ENCODE measurements around the gene KCNAB1. TPM values are rescaled to one million over a fixed set of nuclear protein-coding genes. Genes with fewer than 3 reads are reported as not detected.

Gene KCNAB1
- total RNA-seq, 1 experiment from 2014 or later, result 1.4 TPM

- Histone ChIP-seq H3K79me2 (ENCODE audit: low read depth) (no peaks in the 10 kb centered on the region), H3K9me3 (ENCODE audit: insufficient read depth, low read depth) (no peaks in the 10 kb centered on the region), H3K4me1 (replicated peaks; ENCODE audit: insufficient read depth) (no peaks in the 10 kb centered on the region), H3K27me3 (ENCODE audit: insufficient read depth, low read depth) (no peaks in the 10 kb centered on the region), H3F3A (ENCODE audit: insufficient read depth, low read depth) (no peaks in the 10 kb centered on the region), H3K9me2 (ENCODE audit: insufficient read depth) (no peaks in the 10 kb centered on the region), H3K4me3 (no peak overlapping the region), H3K36me3 (ENCODE audit: low read depth) (no peaks in the 10 kb centered on the region), H3K4me2 (no peak overlapping the region), H4K20me1 (ENCODE audit: insufficient read depth) (no peaks in the 10 kb centered on the region), H3K27ac (no peak overlapping the region), H2AFZ (no peak overlapping the region)
- no TSS peak for BruUV-seq (replicated peaks)
- intact Hi-C loops (cut with micrococcal nuclease; ENCODE audit: unreplicated experiment), result loop anchor here (10.0 kb wide), 1 partner anchor 317 kb away; no protein-coding TSS in a partner anchor
- CTCF ChIA-PET, result interaction anchor here (0.7 kb wide), 1 partner anchor 789 kb away, joined by 6 read pairs; no protein-coding TSS in a partner anchor
- POLR2A ChIA-PET (ENCODE audit: unreplicated experiment), result interaction anchor here (0.6 to 0.7 kb wide), 2 partner anchors 131 to 999 kb away, joined by 6 read pairs; no protein-coding TSS in a partner anchor
- DNase-seq, result no peak
- TF ChIP-seq EZH2 (IDR thresholded peaks at IDR 0.05; ENCODE audit: low read depth), result no peak
- TF ChIP-seq, protein P1, sequence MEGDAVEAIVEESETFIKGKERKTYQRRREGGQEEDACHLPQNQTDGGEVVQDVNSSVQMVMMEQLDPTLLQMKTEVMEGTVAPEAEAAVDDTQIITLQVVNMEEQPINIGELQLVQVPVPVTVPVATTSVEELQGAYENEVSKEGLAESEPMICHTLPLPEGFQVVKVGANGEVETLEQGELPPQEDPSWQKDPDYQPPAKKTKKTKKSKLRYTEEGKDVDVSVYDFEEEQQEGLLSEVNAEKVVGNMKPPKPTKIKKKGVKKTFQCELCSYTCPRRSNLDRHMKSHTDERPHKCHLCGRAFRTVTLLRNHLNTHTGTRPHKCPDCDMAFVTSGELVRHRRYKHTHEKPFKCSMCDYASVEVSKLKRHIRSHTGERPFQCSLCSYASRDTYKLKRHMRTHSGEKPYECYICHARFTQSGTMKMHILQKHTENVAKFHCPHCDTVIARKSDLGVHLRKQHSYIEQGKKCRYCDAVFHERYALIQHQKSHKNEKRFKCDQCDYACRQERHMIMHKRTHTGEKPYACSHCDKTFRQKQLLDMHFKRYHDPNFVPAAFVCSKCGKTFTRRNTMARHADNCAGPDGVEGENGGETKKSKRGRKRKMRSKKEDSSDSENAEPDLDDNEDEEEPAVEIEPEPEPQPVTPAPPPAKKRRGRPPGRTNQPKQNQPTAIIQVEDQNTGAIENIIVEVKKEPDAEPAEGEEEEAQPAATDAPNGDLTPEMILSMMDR (conservative IDR thresholded peaks at IDR 0.05), result no peak
Measured at GRCh38 chr3:156341831-156342416, 221.5 kb downstream of the KCNAB1 start.

DNA sequence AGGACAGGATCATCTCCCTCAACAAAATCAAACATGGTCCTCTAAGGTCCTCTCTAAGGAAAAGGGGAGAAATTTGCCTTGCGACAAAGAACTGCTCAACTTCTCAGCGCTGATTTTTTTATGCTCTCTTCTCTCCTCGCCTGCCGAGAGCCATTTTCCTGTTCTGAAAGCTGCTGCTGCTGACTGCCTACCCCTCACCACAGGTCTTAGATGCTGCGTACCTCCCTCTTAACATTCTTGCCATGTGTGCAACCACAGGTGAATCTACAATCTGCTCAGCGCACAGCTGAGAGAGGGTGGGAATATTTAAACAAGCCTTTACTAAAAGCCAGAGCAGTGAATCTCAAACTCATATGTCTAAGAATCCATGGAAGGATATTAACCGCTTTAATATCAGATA lies 223.8 kb downstream of the KCNAB1 start:
- Histone ChIP-seq H3K4me2 (no peak overlapping the region), H3K4me3 (no peak overlapping the region), H3K4me1 (replicated peaks; ENCODE audit: insufficient read depth) (no peaks in the 10 kb centered on the region), H4K20me1 (ENCODE audit: insufficient read depth) (no peaks in the 10 kb centered on the region), H3K79me2 (ENCODE audit: low read depth) (no peaks in the 10 kb centered on the region), H3F3A (ENCODE audit: insufficient read depth, low read depth) (no peaks in the 10 kb centered on the region), H3K36me3 (ENCODE audit: low read depth) (no peaks in the 10 kb centered on the region), H3K27ac (no peak overlapping the region), H2AFZ (no peak overlapping the region), H3K27me3 (ENCODE audit: insufficient read depth, low read depth) (no peaks in the 10 kb centered on the region), H3K9me2 (ENCODE audit: insufficient read depth) (no peaks in the 10 kb centered on the region), H3K9me3 (ENCODE audit: insufficient read depth, low read depth) (no peaks in the 10 kb centered on the region)
- intact Hi-C loops (cut with micrococcal nuclease; ENCODE audit: unreplicated experiment), result loop anchor here (10.0 kb wide), 1 partner anchor 319 kb away; no protein-coding TSS in a partner anchor
- BruUV-seq (replicated peaks), result no TSS peak
- POLR2A ChIA-PET (ENCODE audit: unreplicated experiment), result no interaction called here
- CTCF ChIA-PET, result no interaction called here
- no peak for DNase-seq
- TF ChIP-seq, protein P1 (conservative IDR thresholded peaks at IDR 0.05), result no peak
- TF ChIP-seq EZH2 (IDR thresholded peaks at IDR 0.05; ENCODE audit: low read depth), result no peak

DNA sequence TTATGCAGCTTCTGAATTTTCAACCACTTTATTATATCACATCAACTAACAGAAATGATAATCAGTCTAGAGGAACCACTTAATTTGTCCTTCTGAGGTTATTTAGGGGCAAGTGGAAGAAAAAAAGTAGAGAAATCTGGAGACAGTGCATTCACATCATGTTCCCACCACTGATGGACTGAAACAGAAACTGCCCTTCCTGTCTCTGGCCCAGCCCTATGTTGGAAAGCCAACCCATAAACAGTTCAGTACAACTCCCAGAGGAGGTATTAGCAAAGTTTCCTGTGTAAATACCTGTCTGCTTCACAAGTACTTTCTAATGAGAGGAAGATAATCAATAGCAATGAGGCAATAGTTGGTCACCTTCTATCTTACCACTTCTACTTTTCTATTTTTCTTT lies 228.7 kb downstream of the KCNAB1 start:
- ChIA-PET CTCF (no interaction called here), POLR2A (ENCODE audit: unreplicated experiment) (no interaction called here)
- Histone ChIP-seq H3K9me3 (ENCODE audit: insufficient read depth, low read depth) (no peaks in the 10 kb centered on the region), H3K9me2 (ENCODE audit: insufficient read depth) (no peaks in the 10 kb centered on the region), H3K27ac (no peak overlapping the region), H3K27me3 (ENCODE audit: insufficient read depth, low read depth) (no peaks in the 10 kb centered on the region), H4K20me1 (ENCODE audit: insufficient read depth) (no peaks in the 10 kb centered on the region), H3K4me2 (no peak overlapping the region), H3K4me3 (no peak overlapping the region), H3F3A (ENCODE audit: insufficient read depth, low read depth) (no peaks in the 10 kb centered on the region), H2AFZ (no peak overlapping the region), H3K79me2 (ENCODE audit: low read depth) (no peaks in the 10 kb centered on the region), H3K36me3 (ENCODE audit: low read depth) (no peaks in the 10 kb centered on the region), H3K4me1 (replicated peaks; ENCODE audit: insufficient read depth) (no peaks in the 10 kb centered on the region)
- no peak for TF ChIP-seq EZH2 (IDR thresholded peaks at IDR 0.05; ENCODE audit: low read depth)
- TF ChIP-seq, protein P1 (conservative IDR thresholded peaks at IDR 0.05), result no peak
- no TSS peak for BruUV-seq (replicated peaks)
- no peak for DNase-seq
- intact Hi-C loops (cut with micrococcal nuclease; ENCODE audit: unreplicated experiment), result loop anchor here (10.0 kb wide), 1 partner anchor 324 kb away; no protein-coding TSS in a partner anchor

Data from PC-9 (cell line).